Measurements from ENCODE around the gene BCLAF1. TPM values are rescaled to one million over a fixed set of nuclear protein-coding genes. Genes with fewer than 3 reads are reported as not detected.

The BCLAF1 gene, protein sequence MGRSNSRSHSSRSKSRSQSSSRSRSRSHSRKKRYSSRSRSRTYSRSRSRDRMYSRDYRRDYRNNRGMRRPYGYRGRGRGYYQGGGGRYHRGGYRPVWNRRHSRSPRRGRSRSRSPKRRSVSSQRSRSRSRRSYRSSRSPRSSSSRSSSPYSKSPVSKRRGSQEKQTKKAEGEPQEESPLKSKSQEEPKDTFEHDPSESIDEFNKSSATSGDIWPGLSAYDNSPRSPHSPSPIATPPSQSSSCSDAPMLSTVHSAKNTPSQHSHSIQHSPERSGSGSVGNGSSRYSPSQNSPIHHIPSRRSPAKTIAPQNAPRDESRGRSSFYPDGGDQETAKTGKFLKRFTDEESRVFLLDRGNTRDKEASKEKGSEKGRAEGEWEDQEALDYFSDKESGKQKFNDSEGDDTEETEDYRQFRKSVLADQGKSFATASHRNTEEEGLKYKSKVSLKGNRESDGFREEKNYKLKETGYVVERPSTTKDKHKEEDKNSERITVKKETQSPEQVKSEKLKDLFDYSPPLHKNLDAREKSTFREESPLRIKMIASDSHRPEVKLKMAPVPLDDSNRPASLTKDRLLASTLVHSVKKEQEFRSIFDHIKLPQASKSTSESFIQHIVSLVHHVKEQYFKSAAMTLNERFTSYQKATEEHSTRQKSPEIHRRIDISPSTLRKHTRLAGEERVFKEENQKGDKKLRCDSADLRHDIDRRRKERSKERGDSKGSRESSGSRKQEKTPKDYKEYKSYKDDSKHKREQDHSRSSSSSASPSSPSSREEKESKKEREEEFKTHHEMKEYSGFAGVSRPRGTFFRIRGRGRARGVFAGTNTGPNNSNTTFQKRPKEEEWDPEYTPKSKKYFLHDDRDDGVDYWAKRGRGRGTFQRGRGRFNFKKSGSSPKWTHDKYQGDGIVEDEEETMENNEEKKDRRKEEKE
- 173 TPM for total RNA-seq

DNA sequence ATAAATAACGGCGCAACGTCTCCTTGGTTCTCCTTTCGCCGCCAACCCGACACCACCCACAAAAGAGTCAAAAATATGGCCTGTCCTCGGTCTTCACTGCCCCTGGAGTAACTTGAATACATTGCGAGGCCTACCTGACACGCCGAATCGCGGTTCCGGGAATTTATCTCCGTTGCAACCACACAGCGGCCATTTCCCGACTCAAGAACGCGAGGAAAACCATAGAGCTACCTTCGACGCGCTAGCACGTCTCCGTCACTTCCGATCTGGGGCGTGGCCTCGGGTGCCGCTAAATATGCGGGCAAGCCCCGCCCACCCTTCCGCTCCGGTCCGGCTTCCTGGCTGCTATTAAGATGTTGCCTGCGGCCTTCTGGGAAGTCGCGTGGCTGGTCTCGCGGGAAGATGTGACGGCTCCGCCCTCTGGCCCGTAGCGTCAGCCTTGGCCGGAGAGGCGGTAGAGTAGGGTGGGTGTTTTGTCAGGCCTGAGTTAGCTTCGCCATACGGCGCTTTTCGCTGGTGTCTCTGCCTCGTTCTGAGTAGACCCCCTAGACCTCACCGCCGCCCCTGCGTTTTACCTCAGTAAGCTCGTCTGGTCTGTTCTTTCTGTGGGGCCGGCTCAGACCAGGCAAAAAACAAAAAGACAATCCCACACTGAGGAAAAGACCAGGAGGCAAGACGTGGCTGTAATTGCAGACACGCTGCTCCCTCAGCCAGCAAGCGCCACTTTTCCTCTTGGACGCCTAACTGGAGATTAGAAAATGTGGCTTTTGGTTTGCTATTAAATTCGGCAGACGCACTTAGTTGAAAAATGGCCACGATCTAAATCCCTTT, at the start of gene BCLAF1:
Gene BCLAF1 (minus strand): TSS at position 268 of the 831 bp plus-strand sequence. CDS start 9,980 bp downstream, outside the sequence.

DNA sequence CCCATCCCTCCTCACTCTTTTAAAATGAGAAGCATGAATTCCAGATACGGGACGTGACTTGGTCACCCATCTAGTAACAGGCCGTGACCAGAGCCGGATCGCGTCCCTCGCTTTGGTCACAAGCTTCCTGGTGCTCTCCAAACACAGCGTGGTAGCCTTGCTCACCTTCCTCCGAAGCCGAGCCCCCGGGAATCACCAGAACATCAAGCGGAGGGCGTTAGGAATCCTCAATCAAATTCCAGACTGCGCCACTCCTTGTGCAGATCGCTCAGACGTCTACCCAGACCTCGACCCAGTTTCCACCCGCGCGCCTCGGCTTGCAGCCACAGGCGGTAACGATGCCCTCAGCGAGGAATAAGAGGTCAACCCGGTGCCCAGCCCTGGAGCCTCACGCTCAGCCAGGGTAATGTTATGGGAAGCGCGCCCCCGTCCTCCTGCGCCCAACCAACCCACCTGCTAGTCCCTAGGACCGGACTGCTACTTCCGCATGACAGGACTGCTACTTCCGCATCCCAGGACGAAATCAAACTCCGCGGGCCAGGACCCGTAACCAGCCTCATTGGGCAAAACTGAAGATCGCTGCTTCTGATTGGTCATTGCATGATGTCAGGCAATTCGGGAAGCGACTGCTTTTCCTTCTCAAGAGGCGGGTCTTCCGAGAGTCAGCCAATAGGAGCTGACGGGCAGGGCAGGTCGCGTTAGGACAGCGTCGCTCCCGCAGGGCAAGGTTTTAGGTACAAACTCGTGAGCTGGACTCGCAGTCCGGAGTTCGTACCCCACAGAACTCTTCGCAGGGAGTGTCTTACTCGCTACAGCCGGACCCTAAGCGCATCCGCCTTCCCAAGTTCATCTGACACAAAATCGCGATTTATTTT, 39.6 kb downstream of the BCLAF1 start, which contains the start of gene MTFR2:
Gene MTFR2 (minus strand): TSS at position 501 of the 875 bp plus-strand sequence. CDS start 1,212 bp downstream, outside the sequence.

Small RNA genes lying within 50 kb of the gene (small RNA-seq; reads per million reads assigned to genes)
- not detected for gene AL023284.1

Other genes with a start within 250 kb of the BCLAF1 start
- gene MTFR2, start 39.5 kb downstream of the BCLAF1 start, total RNA-seq: 0.92 TPM

Data from diencephalon (tissue), 1 donor.